HEK293T (cell line): ENCODE data around the gene PPARGC1A.

Source experiments
- ARNT ChIP-seq: fragments of 450-650 bp; IDR thresholded peaks from 2 replicates; pipeline ENCODE4 v1.6.1; 2017; ENCODE audit warnings: mild to moderate bottlenecking
- FOXA1 ChIP-seq: fragments of 450-650 bp; IDR thresholded peaks from 2 replicates; pipeline ENCODE4 v1.6.1; 2016; ENCODE audit warnings: mild to moderate bottlenecking
- FOXM1 ChIP-seq: fragments of 450-650 bp; IDR thresholded peaks from 2 replicates; pipeline ENCODE4 v1.6.1; 2017; ENCODE audit warnings: mild to moderate bottlenecking, borderline replicate concordance
- L3MBTL2 ChIP-seq: fragments of 450-650 bp; conservative IDR thresholded peaks from 2 replicates; pipeline ENCODE4 v1.6.1; 2016; ENCODE audit warnings: mild to moderate bottlenecking
- LEF1 ChIP-seq: fragments of 450-650 bp; IDR thresholded peaks from 2 replicates; pipeline ENCODE4 v1.6.1; 2017; ENCODE audit warnings: mild to moderate bottlenecking, borderline replicate concordance
- SP1 ChIP-seq: fragments of 450-650 bp; IDR thresholded peaks from 2 replicates; pipeline ENCODE4 v1.6.1; 2017
- ZNF384 ChIP-seq: fragments of 450-650 bp; IDR thresholded peaks from 2 replicates; pipeline ENCODE4 v1.6.1; 2016

- TF ChIP-seq SP1 (no peak), FOXA1 (no peak), ZNF384 (no peak), LEF1 (no peak), L3MBTL2 (no peak), ARNT (no peak), FOXM1 (no peak)
Observed at GRCh38 chr4:23838607-23839006, 51.2 kb downstream of the PPARGC1A start.
